Right lobe of liver (tissue), 4 donors: ENCODE measurements around the gene ZRANB1.

Experiments
- POLR2A ChIP-seq: fragments of 450-650 bp; IDR thresholded peaks from one replicate; pipeline ENCODE4 v1.6.1; 2017; ENCODE audit warnings: antibody characterized with exemption, mild to moderate bottlenecking
- TF ChIP-seq, protein P1 (sequence below), 4 donors: fragments of 200-600 bp in 3 of 4; fragments of 450-650 bp in 1 of 4; IDR thresholded peaks; one replicate each; pipeline versions ENCODE4 v1.5.1 to v1.8.0; 2016 to 2022; ENCODE audit warnings: antibody characterized with exemption in 4 of 4, mild to moderate bottlenecking in 2 of 4
- donor health status: DM: no; HTN: no; CAD: no.
- donor health status: DM: no; HTN: no; CAD: no.
- donor health status: DM: no; HTN: yes; CAD: no.

DNA sequence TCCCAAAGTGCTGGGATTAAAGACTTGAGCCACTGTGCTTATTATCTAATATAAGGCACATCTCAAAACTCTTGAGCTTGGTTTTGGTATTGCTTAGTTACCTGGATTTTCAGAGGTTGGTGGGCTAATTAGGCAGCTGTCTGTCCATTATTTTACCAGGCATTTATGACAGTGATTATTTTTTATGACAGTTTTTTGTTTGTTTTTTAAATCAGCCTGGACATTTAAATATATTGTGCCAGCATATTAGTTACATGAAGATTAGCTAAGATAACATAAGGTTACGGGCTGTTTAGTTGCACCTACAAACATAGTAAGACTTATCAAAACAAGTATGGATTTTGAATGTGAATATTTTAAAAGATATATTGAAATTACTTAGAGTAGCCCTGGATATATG, 2.6 kb upstream of the ZRANB1 start:
- TF ChIP-seq, protein P1, sequence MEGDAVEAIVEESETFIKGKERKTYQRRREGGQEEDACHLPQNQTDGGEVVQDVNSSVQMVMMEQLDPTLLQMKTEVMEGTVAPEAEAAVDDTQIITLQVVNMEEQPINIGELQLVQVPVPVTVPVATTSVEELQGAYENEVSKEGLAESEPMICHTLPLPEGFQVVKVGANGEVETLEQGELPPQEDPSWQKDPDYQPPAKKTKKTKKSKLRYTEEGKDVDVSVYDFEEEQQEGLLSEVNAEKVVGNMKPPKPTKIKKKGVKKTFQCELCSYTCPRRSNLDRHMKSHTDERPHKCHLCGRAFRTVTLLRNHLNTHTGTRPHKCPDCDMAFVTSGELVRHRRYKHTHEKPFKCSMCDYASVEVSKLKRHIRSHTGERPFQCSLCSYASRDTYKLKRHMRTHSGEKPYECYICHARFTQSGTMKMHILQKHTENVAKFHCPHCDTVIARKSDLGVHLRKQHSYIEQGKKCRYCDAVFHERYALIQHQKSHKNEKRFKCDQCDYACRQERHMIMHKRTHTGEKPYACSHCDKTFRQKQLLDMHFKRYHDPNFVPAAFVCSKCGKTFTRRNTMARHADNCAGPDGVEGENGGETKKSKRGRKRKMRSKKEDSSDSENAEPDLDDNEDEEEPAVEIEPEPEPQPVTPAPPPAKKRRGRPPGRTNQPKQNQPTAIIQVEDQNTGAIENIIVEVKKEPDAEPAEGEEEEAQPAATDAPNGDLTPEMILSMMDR (IDR thresholded peaks at IDR 0.05): no peak
- no peak for TF ChIP-seq POLR2A
